Upper lobe of right lung (tissue), 1 donor: ENCODE measurements around the gene BUB3. TPM values are rescaled to one million over a fixed set of nuclear protein-coding genes. Genes with fewer than 3 reads are reported as not detected.

ENCODE experiments used
- ATAC-seq: fragments of 200-7000 bp; cut with Tn5 transposase; one replicate; pipeline ENCODE4 v1.9.1; 2020; ENCODE audit warnings: mild to moderate bottlenecking, moderate library complexity
- DNase-seq: peaks from one replicate; pipeline ENCODE4 v3.0.0-alpha.2; 2020
- H3K27ac ChIP-seq: fragments of 200-600 bp; one replicate; pipeline ENCODE4 v1.8.0; 2022
- H3K27me3 ChIP-seq: fragments of 200-600 bp; one replicate; pipeline ENCODE4 v1.8.0; 2022; ENCODE audit warnings: mild to moderate bottlenecking
- H3K36me3 ChIP-seq: fragments of 200-600 bp; one replicate; pipeline ENCODE4 v1.8.0; 2022
- H3K4me1 ChIP-seq: fragments of 200-600 bp; one replicate; pipeline ENCODE4 v1.8.0; 2022
- H3K4me3 ChIP-seq: fragments of 200-600 bp; one replicate; pipeline ENCODE4 v1.8.0; 2022; ENCODE audit warnings: mild to moderate bottlenecking
- H3K9me3 ChIP-seq: fragments of 200-600 bp; one replicate; pipeline ENCODE4 v1.8.0; 2022
- intact Hi-C: fragments of 100-400 bp; cut with DNase I; formaldehyde crosslinking; loops from one replicate; pipeline ENCODE4 v1.11.0; 2022
- total RNA-seq: library from RNA; stranded (reverse); fragmentation: NEBNext Ultra II Directional; extraction: Animal tissue kit (Norgen Biotek cat#: 25700); gene quantifications from one replicate; pipeline ENCODE4 v1.2.1, GENCODE V29; 2021
- TF ChIP-seq, protein P1 (sequence below): fragments of 200-600 bp; IDR thresholded peaks from one replicate; pipeline ENCODE4 v1.8.0; 2022; ENCODE audit warnings: antibody characterized with exemption
- donor health status: DM: no; HTN: yes; CAD: no; lungs with severe emphysema.

Gene BUB3
- total RNA-seq, 1 donor from 2014 or later, result 61.8 TPM

GRCh38 chr10:123212640-123213039, 58.4 kb downstream of the BUB3 start:
- H3K4me3 ChIP-seq, result no peak overlapping the region
- no peak overlapping the region for H3K27ac ChIP-seq
- DNase-seq (no peak), ATAC-seq (no peak)
- peaks cover 5% of the 10 kb centered on the region for H3K9me3 ChIP-seq
- no peaks in the 10 kb centered on the region for H3K4me1 ChIP-seq
- H3K36me3 ChIP-seq, result no peaks in the 10 kb centered on the region
- TF ChIP-seq, protein P1, sequence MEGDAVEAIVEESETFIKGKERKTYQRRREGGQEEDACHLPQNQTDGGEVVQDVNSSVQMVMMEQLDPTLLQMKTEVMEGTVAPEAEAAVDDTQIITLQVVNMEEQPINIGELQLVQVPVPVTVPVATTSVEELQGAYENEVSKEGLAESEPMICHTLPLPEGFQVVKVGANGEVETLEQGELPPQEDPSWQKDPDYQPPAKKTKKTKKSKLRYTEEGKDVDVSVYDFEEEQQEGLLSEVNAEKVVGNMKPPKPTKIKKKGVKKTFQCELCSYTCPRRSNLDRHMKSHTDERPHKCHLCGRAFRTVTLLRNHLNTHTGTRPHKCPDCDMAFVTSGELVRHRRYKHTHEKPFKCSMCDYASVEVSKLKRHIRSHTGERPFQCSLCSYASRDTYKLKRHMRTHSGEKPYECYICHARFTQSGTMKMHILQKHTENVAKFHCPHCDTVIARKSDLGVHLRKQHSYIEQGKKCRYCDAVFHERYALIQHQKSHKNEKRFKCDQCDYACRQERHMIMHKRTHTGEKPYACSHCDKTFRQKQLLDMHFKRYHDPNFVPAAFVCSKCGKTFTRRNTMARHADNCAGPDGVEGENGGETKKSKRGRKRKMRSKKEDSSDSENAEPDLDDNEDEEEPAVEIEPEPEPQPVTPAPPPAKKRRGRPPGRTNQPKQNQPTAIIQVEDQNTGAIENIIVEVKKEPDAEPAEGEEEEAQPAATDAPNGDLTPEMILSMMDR, result no peak
- H3K27me3 ChIP-seq, result no peaks in the 10 kb centered on the region
- intact Hi-C loops, result no loop called here

GRCh38 chr10:123213192-123213591, 59.0 kb downstream of the BUB3 start:
- no peak for DNase-seq
- Histone ChIP-seq H3K4me1 (no peaks in the 10 kb centered on the region), H3K36me3 (no peaks in the 10 kb centered on the region), H3K27ac (no peak overlapping the region), H3K4me3 (no peak overlapping the region), H3K9me3 (peaks cover 5% of the 10 kb centered on the region), H3K27me3 (no peaks in the 10 kb centered on the region)
- no peak for ATAC-seq
- intact Hi-C loops, result no loop called here
- TF ChIP-seq, protein P1, result no peak

Other genes with a start within 250 kb of the BUB3 start
- gene FAM24A, start 243.8 kb upstream of the BUB3 start, total RNA-seq, result not detected
- 7.6 TPM for gene C10orf88, start 200.2 kb upstream of the BUB3 start, total RNA-seq
- 2.5 TPM for gene PSTK, start 174.0 kb upstream of the BUB3 start, total RNA-seq
- gene IKZF5, start 145.6 kb upstream of the BUB3 start, total RNA-seq, result 19.9 TPM
- 27.1 TPM for gene ACADSB, start 145.4 kb upstream of the BUB3 start, total RNA-seq
- not detected for gene HMX3, start 18.4 kb upstream of the BUB3 start, total RNA-seq
- gene HMX2, start 6.3 kb upstream of the BUB3 start, total RNA-seq, result not detected